Measurements from ENCODE around the gene BACH2.
A peak's percentile ranks its signal among the peaks of the same experiment; 100 is the strongest.
"Not testable (repeated sequence)": the region's sequence is repeated elsewhere in the genome, so short reads cannot be mapped to it uniquely, and the experiment has no call there.

Gene BACH2

GRCh38 chr6:90289902-90290301 lies 6.7 kb downstream of the BACH2 start:
- no peak for DNase-seq (ENCODE audit: low read depth)
- H3K4me3 ChIP-seq (ENCODE audit: low read length): no peak overlapping the region
- TF ChIP-seq, protein P1, sequence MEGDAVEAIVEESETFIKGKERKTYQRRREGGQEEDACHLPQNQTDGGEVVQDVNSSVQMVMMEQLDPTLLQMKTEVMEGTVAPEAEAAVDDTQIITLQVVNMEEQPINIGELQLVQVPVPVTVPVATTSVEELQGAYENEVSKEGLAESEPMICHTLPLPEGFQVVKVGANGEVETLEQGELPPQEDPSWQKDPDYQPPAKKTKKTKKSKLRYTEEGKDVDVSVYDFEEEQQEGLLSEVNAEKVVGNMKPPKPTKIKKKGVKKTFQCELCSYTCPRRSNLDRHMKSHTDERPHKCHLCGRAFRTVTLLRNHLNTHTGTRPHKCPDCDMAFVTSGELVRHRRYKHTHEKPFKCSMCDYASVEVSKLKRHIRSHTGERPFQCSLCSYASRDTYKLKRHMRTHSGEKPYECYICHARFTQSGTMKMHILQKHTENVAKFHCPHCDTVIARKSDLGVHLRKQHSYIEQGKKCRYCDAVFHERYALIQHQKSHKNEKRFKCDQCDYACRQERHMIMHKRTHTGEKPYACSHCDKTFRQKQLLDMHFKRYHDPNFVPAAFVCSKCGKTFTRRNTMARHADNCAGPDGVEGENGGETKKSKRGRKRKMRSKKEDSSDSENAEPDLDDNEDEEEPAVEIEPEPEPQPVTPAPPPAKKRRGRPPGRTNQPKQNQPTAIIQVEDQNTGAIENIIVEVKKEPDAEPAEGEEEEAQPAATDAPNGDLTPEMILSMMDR (IDR thresholded peaks at IDR 0.05; ENCODE audit: insufficient read depth, low read depth, low read length, missing control alignments): no peak

- TF ChIP-seq, protein P1 (IDR thresholded peaks at IDR 0.05; ENCODE audit: insufficient read depth, low read depth, low read length, missing control alignments): no peak
- no peak for DNase-seq (ENCODE audit: low read depth)
- H3K4me3 ChIP-seq (ENCODE audit: low read length): no peak overlapping the region
Measured at GRCh38 chr6:90288404-90288803, 8.2 kb downstream of the BACH2 start.

DNA sequence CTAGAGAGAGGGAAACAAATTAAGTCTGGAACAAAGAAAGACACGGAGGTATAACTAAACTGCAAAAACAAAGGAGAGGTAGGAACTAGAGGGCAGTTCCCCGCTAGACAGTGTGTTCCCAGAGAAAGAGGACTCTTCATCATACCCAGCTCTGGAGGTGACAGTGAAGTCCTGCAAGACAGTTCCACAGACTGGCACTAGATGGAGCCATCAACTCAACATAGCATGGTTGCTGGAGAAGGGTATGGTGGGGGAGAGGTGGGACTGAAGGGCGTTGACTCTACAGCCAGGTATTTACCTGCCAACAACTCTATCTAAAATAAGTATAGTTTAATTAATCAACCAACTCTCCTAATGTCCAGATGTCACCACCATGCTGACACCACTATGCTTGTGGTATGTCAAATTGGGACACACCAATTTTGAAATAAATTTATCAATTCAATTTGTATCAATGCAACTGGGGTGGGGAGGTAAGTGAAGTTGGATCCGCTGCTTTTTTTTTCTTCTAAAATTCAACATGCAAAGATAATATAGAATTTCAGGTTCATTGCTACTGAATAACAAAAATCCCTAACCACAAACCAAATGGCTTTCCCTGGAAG lies 9.7 kb downstream of the BACH2 start:
- no peak overlapping the region for H3K4me3 ChIP-seq (ENCODE audit: low read length)
- peak; percentile 70 for DNase-seq (ENCODE audit: low read depth)
- TF ChIP-seq, protein P1 (IDR thresholded peaks at IDR 0.05; ENCODE audit: insufficient read depth, low read depth, low read length, missing control alignments): peak; percentile 89

GRCh38 chr6:90285611-90286381 lies 10.8 kb downstream of the BACH2 start:
- peak; percentile 90 for DNase-seq (ENCODE audit: low read depth)
- TF ChIP-seq, protein P1 (IDR thresholded peaks at IDR 0.05; ENCODE audit: insufficient read depth, low read depth, low read length, missing control alignments): no peak
- no peak overlapping the region for H3K4me3 ChIP-seq (ENCODE audit: low read length)

DNA sequence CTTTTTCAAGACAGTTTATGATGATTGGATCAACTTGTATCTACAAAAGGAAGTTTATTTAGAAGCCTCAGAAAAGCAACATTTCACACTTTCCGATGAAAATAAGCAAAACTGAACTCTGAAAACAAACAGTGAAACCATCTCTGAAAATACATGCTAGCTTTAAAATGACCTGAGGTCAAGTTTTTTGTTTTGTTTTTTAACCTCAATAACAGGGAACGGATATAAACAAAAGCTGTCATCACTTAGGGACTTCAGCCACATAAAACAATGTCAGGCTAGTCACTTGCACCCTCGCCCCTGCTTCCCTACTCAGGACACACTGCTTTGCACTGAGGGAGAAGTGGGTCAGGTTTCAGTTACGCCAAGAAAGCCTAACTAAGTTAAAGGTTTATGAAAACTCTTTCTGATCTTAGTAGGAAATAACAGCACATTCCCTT lies 11.6 kb downstream of the BACH2 start:
- no peak overlapping the region for H3K4me3 ChIP-seq (ENCODE audit: low read length)
- no peak for DNase-seq (ENCODE audit: low read depth)
- TF ChIP-seq, protein P1 (IDR thresholded peaks at IDR 0.05; ENCODE audit: insufficient read depth, low read depth, low read length, missing control alignments): no peak

DNA sequence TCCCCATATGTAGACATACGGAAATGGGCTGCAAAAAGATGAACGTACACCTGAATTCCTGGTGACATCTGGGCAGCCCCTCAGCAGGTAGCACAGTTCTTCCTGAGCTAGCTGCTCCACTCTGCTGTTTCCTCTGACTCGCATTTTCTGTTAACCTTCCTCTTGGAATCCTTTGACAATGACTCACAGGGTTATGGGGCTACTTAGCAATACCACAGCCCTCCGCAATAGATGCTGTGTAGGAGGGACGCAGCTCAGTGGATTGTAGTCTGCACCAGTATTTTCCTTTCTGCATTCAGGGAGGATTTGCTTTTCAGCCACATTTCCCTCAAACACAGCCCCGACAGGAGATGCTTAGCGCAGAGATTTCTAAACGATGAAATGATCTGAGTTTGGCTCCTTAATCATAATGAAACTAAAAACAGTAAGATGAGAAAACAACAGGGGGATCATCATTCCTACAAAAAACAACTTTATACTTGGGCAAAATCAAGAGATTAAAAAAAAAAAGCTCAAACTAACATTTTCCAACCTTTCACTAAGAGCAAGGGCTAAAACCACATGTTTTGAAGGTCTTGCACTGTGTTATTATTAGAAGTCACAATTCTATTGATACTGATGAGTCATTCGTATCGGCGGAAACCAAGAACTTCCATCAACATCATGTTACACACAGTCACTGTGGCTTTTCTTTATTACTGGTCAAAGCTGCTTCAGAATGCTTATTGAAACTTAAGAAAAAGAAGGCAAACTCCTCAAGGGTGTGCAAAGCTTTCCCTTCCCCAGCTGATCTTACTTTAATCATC lies 12.2 kb downstream of the BACH2 start:
- H3K4me3 ChIP-seq (ENCODE audit: low read length): no peak overlapping the region
- TF ChIP-seq, protein P1 (IDR thresholded peaks at IDR 0.05; ENCODE audit: insufficient read depth, low read depth, low read length, missing control alignments): no peak
- DNase-seq (ENCODE audit: low read depth): peak; percentile 89

- DNase-seq (ENCODE audit: low read depth); H3K4me3 ChIP-seq (ENCODE audit: low read length): not testable (repeated sequence)
Measured at GRCh38 chr6:90282265-90282664, 14.4 kb downstream of the BACH2 start.
